SK-N-SH treated with all-trans-retinoic acid at 6 μM for 48 hours (cell line): ENCODE data around the gene KCNH3.
A peak's percentile ranks its signal among the peaks of the same experiment; 100 is the strongest.

Source experiments
- ATAC-seq: fragments of 200-7000 bp; cut with Tn5 transposase; 3 replicates; pipeline ENCODE4 v1.9.1; 2020; ENCODE audit warnings: mild to moderate bottlenecking, moderate library complexity
- ARNTL ChIP-seq: fragments of 450-650 bp; formaldehyde crosslinking; IDR thresholded peaks from 2 replicates; pipeline ENCODE4 v1.5.0; 2020; ENCODE audit warnings: low read depth, mild to moderate bottlenecking, moderate library complexity, borderline replicate concordance
- BACH2 ChIP-seq: fragments of 250-450 bp; sonication (Bioruptor Pico); IDR thresholded peaks from 2 replicates; pipeline ENCODE4 v1.9.0; 2021; ENCODE audit warnings: mild to moderate bottlenecking, borderline replicate concordance
- CSDC2 ChIP-seq: fragments of 250-450 bp; sonication (Bioruptor Pico); IDR thresholded peaks from 2 replicates; pipeline ENCODE4 v1.5.0; 2020; ENCODE audit warnings: mild to moderate bottlenecking, moderate library complexity
- ESRRG ChIP-seq: fragments of 250-450 bp; sonication (Bioruptor Pico); IDR thresholded peaks from 2 replicates; pipeline ENCODE4 v1.6.1; 2021; ENCODE audit warnings: mild to moderate bottlenecking
- GLIS3 ChIP-seq: fragments of 250-450 bp; sonication (Bioruptor Pico); IDR thresholded peaks from 2 replicates; pipeline ENCODE4 v1.5.0; 2020; ENCODE audit warnings: mild to moderate bottlenecking, moderate library complexity
- ISL1 ChIP-seq: fragments of 250-450 bp; sonication (Bioruptor Pico); IDR thresholded peaks from 2 replicates; pipeline ENCODE4 v2.1.2; 2022; ENCODE audit warnings: mild to moderate bottlenecking, moderate library complexity
- OSR1 ChIP-seq: fragments of 250-450 bp; sonication (Bioruptor Pico); IDR thresholded peaks from 2 replicates; pipeline ENCODE4 v1.8.0; 2022; ENCODE audit warnings: moderate library complexity, mild to moderate bottlenecking, inconsistent platforms
- POU6F1 ChIP-seq: fragments of 250-450 bp; sonication (Bioruptor Pico); IDR thresholded peaks from 2 replicates; pipeline ENCODE4 v1.8.0; 2021; ENCODE audit warnings: low read depth, mild to moderate bottlenecking, moderate library complexity, borderline replicate concordance
- PPARA ChIP-seq: fragments of 250-450 bp; sonication (Bioruptor Pico); IDR thresholded peaks from 2 replicates; pipeline ENCODE4 v1.5.0; 2020; ENCODE audit warnings: mild to moderate bottlenecking, borderline replicate concordance
- RARB ChIP-seq: fragments of 250-450 bp; sonication (Bioruptor Pico); IDR thresholded peaks from 2 replicates; pipeline ENCODE4 v1.8.0; 2021; ENCODE audit warnings: mild to moderate bottlenecking, moderate library complexity
- SNAI2 ChIP-seq: fragments of 250-450 bp; sonication (Bioruptor Pico); IDR thresholded peaks from 2 replicates; pipeline ENCODE4 v1.5.0; 2020; ENCODE audit warnings: mild to moderate bottlenecking, moderate library complexity
- TCF4 ChIP-seq: fragments of 250-450 bp; sonication (Bioruptor Pico); IDR thresholded peaks from 2 replicates; pipeline ENCODE4 v1.8.0; 2021; ENCODE audit warnings: mild to moderate bottlenecking, moderate library complexity, borderline replicate concordance
- ZC3H10 ChIP-seq: fragments of 250-450 bp; sonication (Bioruptor Pico); IDR thresholded peaks from 2 replicates; pipeline ENCODE4 v1.5.1; 2021; ENCODE audit warnings: mild to moderate bottlenecking, moderate library complexity
- ZFP3 ChIP-seq: fragments of 250-450 bp; sonication (Bioruptor Pico); IDR thresholded peaks from 2 replicates; pipeline ENCODE4 v1.5.0; 2020; ENCODE audit warnings: mild to moderate bottlenecking, moderate library complexity
- ZNF565 ChIP-seq: fragments of 450-650 bp; formaldehyde crosslinking; conservative IDR thresholded peaks from 2 replicates; pipeline ENCODE4 v1.5.0; 2020; ENCODE audit warnings: low read depth, mild to moderate bottlenecking, moderate library complexity
- ZNF8 ChIP-seq: fragments of 450-650 bp; formaldehyde crosslinking; IDR thresholded peaks from 2 replicates; pipeline ENCODE4 v1.5.0; 2020; ENCODE audit warnings: mild to moderate bottlenecking, moderate library complexity
- TF ChIP-seq, protein P1 (sequence below): fragments of 250-450 bp; sonication (Bioruptor Pico); IDR thresholded peaks from 2 replicates; pipeline ENCODE4 v1.5.1; 2020; ENCODE audit warnings: low read depth, mild to moderate bottlenecking, moderate library complexity
- TF ChIP-seq, protein P2 (sequence below): fragments of 250-450 bp; sonication (Bioruptor Pico); IDR thresholded peaks from 2 replicates; pipeline ENCODE4 v1.5.0; 2020; ENCODE audit warnings: mild to moderate bottlenecking, moderate library complexity
- TF ChIP-seq, protein P3 (sequence below): fragments of 250-450 bp; sonication (Bioruptor Pico); IDR thresholded peaks from 2 replicates; pipeline ENCODE4 v1.8.0; 2020; ENCODE audit warnings: mild to moderate bottlenecking, moderate library complexity, borderline replicate concordance
- TF ChIP-seq, protein P4 (sequence below): fragments of 250-450 bp; sonication (Bioruptor Pico); IDR thresholded peaks from 2 replicates; pipeline ENCODE4 v1.5.1; 2021; ENCODE audit warnings: mild to moderate bottlenecking, moderate library complexity

KCNH3 gene

DNA sequence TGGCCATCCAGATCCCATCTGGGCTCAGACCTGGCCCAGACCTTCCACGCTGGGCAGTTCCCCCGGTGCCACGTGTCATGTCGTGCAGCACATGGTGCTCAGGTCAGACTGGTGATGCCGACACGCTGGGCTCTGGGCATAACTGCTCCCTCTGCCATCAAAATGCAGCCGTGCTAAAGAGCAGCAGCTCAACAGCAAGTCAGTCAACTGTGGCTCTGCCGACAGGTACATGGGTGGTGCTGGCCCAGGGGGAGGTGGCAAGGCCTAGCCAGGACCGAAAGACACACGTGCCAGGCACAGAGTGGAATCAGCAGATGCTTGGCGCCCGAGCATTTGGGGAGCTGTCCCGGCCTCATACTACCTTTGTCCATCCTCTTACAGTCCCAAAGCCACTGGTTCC is 27.5 kb downstream of the KCNH3 start:
- TF ChIP-seq, protein P1, sequence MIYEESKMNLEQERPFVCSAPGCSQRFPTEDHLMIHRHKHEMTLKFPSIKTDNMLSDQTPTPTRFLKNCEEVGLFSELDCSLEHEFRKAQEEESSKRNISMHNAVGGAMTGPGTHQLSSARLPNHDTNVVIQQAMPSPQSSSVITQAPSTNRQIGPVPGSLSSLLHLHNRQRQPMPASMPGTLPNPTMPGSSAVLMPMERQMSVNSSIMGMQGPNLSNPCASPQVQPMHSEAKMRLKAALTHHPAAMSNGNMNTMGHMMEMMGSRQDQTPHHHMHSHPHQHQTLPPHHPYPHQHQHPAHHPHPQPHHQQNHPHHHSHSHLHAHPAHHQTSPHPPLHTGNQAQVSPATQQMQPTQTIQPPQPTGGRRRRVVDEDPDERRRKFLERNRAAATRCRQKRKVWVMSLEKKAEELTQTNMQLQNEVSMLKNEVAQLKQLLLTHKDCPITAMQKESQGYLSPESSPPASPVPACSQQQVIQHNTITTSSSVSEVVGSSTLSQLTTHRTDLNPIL (CRISPR knock-in tag), result no peak
- TF ChIP-seq CSDC2 (CRISPR knock-in tag) (no peak), SNAI2 (no peak), ZC3H10 (CRISPR knock-in tag) (no peak), POU6F1 (CRISPR knock-in tag) (no peak), PPARA (no peak), ZNF565 (CRISPR knock-in tag) (no peak), GLIS3 (CRISPR knock-in tag) (no peak), ZNF8 (no peak), ZFP3 (no peak), OSR1 (no peak), TCF4 (CRISPR knock-in tag) (no peak), RARB (CRISPR knock-in tag) (no peak), ISL1 (CRISPR knock-in tag) (no peak)
- TF ChIP-seq, protein P2, sequence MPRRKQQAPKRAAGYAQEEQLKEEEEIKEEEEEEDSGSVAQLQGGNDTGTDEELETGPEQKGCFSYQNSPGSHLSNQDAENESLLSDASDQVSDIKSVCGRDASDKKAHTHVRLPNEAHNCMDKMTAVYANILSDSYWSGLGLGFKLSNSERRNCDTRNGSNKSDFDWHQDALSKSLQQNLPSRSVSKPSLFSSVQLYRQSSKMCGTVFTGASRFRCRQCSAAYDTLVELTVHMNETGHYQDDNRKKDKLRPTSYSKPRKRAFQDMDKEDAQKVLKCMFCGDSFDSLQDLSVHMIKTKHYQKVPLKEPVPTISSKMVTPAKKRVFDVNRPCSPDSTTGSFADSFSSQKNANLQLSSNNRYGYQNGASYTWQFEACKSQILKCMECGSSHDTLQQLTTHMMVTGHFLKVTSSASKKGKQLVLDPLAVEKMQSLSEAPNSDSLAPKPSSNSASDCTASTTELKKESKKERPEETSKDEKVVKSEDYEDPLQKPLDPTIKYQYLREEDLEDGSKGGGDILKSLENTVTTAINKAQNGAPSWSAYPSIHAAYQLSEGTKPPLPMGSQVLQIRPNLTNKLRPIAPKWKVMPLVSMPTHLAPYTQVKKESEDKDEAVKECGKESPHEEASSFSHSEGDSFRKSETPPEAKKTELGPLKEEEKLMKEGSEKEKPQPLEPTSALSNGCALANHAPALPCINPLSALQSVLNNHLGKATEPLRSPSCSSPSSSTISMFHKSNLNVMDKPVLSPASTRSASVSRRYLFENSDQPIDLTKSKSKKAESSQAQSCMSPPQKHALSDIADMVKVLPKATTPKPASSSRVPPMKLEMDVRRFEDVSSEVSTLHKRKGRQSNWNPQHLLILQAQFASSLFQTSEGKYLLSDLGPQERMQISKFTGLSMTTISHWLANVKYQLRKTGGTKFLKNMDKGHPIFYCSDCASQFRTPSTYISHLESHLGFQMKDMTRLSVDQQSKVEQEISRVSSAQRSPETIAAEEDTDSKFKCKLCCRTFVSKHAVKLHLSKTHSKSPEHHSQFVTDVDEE (CRISPR knock-in tag), result no peak
- TF ChIP-seq, protein P3, sequence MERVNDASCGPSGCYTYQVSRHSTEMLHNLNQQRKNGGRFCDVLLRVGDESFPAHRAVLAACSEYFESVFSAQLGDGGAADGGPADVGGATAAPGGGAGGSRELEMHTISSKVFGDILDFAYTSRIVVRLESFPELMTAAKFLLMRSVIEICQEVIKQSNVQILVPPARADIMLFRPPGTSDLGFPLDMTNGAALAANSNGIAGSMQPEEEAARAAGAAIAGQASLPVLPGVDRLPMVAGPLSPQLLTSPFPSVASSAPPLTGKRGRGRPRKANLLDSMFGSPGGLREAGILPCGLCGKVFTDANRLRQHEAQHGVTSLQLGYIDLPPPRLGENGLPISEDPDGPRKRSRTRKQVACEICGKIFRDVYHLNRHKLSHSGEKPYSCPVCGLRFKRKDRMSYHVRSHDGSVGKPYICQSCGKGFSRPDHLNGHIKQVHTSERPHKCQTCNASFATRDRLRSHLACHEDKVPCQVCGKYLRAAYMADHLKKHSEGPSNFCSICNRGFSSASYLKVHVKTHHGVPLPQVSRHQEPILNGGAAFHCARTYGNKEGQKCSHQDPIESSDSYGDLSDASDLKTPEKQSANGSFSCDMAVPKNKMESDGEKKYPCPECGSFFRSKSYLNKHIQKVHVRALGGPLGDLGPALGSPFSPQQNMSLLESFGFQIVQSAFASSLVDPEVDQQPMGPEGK, result no peak
- TF ChIP-seq, protein P4, sequence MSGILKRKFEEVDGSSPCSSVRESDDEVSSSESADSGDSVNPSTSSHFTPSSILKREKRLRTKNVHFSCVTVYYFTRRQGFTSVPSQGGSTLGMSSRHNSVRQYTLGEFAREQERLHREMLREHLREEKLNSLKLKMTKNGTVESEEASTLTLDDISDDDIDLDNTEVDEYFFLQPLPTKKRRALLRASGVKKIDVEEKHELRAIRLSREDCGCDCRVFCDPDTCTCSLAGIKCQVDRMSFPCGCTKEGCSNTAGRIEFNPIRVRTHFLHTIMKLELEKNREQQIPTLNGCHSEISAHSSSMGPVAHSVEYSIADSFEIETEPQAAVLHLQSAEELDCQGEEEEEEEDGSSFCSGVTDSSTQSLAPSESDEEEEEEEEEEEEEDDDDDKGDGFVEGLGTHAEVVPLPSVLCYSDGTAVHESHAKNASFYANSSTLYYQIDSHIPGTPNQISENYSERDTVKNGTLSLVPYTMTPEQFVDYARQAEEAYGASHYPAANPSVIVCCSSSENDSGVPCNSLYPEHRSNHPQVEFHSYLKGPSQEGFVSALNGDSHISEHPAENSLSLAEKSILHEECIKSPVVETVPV (CRISPR knock-in tag), result no peak
- ATAC-seq, result no peak

GRCh38 chr12:49567302-49567610 is 28.4 kb downstream of the KCNH3 start:
- peak; percentile 19 for ATAC-seq
- no peak for TF ChIP-seq CSDC2 (CRISPR knock-in tag)
- no peak for TF ChIP-seq GLIS3 (CRISPR knock-in tag)
- TF ChIP-seq, protein P2 (CRISPR knock-in tag), result no peak
- TF ChIP-seq ZNF8, result no peak
- TF ChIP-seq ESRRG (CRISPR knock-in tag), result no peak
- TF ChIP-seq ARNTL (CRISPR knock-in tag), result no peak
- no peak for TF ChIP-seq ZC3H10 (CRISPR knock-in tag)
- TF ChIP-seq PPARA, result no peak
- TF ChIP-seq BACH2, result no peak
- TF ChIP-seq, all 23 proteins: peak for 0
